ENCODE results near the gene ANLN. TPM values are rescaled to one million over a fixed set of nuclear protein-coding genes. Genes with fewer than 3 reads are reported as not detected.

The ANLN gene
- total and polyA plus RNA-seq, 9 of the 15 experiments (the other 6 are each of a cell fraction or from before 2014, with no cell fraction given), result 18.1 to 66.2 (median 38.7) TPM

DNA sequence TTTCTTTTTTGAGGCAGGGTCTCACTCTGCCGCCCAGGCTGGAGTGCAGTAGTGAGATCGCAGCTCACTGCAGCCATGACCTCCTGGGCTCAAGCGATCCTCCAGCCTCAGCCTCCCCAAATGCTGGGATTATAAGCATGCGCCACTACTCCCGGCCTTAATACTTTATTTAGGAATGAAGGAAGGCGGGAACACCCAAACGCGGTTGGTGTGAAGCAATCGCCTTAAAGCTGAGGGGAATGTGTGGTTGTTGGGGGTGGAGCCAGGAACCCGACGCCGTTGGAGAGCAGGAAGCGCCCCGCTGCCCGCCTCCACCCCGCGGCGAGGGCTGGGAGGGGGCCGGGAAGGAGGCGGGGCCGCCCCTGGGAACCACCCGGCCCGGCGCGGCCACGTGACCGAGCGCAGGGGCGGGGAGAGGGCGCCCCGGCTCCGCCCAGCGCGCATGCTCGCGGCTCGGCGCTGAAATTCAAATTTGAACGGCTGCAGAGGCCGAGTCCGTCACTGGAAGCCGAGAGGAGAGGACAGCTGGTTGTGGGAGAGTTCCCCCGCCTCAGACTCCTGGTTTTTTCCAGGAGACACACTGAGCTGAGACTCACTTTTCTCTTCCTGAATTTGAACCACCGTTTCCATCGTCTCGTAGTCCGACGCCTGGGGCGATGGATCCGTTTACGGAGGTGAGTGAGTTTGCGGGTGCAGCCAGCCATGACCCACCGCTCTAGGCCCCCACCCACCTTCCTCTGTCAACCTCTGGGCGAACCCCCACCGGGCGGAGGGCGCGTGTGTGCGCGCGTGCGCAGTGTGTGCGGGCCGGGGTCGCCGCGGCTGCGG lies at the start of gene ANLN (continued):
- TF ChIP-seq, protein P1, sequence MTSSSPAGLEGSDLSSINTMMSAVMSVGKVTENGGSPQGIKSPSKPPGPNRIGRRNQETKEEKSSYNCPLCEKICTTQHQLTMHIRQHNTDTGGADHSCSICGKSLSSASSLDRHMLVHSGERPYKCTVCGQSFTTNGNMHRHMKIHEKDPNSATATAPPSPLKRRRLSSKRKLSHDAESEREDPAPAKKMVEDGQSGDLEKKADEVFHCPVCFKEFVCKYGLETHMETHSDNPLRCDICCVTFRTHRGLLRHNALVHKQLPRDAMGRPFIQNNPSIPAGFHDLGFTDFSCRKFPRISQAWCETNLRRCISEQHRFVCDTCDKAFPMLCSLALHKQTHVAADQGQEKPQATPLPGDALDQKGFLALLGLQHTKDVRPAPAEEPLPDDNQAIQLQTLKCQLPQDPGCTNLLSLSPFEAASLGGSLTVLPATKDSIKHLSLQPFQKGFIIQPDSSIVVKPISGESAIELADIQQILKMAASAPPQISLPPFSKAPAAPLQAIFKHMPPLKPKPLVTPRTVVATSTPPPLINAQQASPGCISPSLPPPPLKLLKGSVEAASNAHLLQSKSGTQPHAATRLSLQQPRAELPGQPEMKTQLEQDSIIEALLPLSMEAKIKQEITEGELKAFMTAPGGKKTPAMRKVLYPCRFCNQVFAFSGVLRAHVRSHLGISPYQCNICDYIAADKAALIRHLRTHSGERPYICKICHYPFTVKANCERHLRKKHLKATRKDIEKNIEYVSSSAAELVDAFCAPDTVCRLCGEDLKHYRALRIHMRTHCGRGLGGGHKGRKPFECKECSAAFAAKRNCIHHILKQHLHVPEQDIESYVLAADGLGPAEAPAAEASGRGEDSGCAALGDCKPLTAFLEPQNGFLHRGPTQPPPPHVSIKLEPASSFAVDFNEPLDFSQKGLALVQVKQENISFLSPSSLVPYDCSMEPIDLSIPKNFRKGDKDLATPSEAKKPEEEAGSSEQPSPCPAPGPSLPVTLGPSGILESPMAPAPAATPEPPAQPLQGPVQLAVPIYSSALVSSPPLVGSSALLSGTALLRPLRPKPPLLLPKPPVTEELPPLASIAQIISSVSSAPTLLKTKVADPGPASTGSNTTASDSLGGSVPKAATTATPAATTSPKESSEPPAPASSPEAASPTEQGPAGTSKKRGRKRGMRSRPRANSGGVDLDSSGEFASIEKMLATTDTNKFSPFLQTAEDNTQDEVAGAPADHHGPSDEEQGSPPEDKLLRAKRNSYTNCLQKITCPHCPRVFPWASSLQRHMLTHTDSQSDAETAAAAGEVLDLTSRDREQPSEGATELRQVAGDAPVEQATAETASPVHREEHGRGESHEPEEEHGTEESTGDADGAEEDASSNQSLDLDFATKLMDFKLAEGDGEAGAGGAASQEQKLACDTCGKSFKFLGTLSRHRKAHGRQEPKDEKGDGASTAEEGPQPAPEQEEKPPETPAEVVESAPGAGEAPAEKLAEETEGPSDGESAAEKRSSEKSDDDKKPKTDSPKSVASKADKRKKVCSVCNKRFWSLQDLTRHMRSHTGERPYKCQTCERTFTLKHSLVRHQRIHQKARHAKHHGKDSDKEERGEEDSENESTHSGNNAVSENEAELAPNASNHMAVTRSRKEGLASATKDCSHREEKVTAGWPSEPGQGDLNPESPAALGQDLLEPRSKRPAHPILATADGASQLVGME (CRISPR knock-in tag; IDR thresholded peaks at IDR 0.05), result no peak
- 0 out of 2 replicates have a peak, but pooled peaks have one; percentile 6 for TF ChIP-seq ZNF24 (IDR thresholded peaks at IDR 0.05)
- TF ChIP-seq MEF2A (IDR thresholded peaks at IDR 0.05; ENCODE audit: control insufficient read depth, low read depth, low read length), result 0 out of 2 replicates have a peak, but pooled peaks have one; percentile 9
- no peak for TF ChIP-seq MBD1 (CRISPR knock-in tag; IDR thresholded peaks at IDR 0.05)
- TF ChIP-seq TEAD2 (tag; IDR thresholded peaks at IDR 0.05), result no peak; the same call in 1 of the 2 replicates
- no peak for TF ChIP-seq ZNF76 (CRISPR knock-in tag; IDR thresholded peaks at IDR 0.05; ENCODE audit: borderline replicate concordance)
- no peak for TF ChIP-seq BRD9 (IDR thresholded peaks at IDR 0.05; ENCODE audit: low read depth, partially characterized antibody)
- TF ChIP-seq POLR2A (conservative IDR thresholded peaks at IDR 0.05), result peak; percentile 97
- TF ChIP-seq, protein P2, sequence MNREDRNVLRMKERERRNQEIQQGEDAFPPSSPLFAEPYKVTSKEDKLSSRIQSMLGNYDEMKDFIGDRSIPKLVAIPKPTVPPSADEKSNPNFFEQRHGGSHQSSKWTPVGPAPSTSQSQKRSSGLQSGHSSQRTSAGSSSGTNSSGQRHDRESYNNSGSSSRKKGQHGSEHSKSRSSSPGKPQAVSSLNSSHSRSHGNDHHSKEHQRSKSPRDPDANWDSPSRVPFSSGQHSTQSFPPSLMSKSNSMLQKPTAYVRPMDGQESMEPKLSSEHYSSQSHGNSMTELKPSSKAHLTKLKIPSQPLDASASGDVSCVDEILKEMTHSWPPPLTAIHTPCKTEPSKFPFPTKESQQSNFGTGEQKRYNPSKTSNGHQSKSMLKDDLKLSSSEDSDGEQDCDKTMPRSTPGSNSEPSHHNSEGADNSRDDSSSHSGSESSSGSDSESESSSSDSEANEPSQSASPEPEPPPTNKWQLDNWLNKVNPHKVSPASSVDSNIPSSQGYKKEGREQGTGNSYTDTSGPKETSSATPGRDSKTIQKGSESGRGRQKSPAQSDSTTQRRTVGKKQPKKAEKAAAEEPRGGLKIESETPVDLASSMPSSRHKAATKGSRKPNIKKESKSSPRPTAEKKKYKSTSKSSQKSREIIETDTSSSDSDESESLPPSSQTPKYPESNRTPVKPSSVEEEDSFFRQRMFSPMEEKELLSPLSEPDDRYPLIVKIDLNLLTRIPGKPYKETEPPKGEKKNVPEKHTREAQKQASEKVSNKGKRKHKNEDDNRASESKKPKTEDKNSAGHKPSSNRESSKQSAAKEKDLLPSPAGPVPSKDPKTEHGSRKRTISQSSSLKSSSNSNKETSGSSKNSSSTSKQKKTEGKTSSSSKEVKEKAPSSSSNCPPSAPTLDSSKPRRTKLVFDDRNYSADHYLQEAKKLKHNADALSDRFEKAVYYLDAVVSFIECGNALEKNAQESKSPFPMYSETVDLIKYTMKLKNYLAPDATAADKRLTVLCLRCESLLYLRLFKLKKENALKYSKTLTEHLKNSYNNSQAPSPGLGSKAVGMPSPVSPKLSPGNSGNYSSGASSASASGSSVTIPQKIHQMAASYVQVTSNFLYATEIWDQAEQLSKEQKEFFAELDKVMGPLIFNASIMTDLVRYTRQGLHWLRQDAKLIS (CRISPR knock-in tag; IDR thresholded peaks at IDR 0.05), result no peak
- TF ChIP-seq, protein P3, sequence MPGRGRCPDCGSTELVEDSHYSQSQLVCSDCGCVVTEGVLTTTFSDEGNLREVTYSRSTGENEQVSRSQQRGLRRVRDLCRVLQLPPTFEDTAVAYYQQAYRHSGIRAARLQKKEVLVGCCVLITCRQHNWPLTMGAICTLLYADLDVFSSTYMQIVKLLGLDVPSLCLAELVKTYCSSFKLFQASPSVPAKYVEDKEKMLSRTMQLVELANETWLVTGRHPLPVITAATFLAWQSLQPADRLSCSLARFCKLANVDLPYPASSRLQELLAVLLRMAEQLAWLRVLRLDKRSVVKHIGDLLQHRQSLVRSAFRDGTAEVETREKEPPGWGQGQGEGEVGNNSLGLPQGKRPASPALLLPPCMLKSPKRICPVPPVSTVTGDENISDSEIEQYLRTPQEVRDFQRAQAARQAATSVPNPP (IDR thresholded peaks at IDR 0.05; ENCODE audit: borderline replicate concordance, insufficient read depth, insufficient read length), result no peak
- TF ChIP-seq TBL1XR1 (IDR thresholded peaks at IDR 0.05; ENCODE audit: low read length in 2 of 2), result 0 out of 4 replicates have a peak, but pooled peaks of 1 of the 2 experiments have one; percentile 18
- TF ChIP-seq PHF21A (IDR thresholded peaks at IDR 0.05; ENCODE audit: borderline replicate concordance, low read depth), result no peak
- TF ChIP-seq ELF1 (tag; IDR thresholded peaks at IDR 0.05), result peak; percentile 88
